GM13977 (cell line): Measurements from ENCODE around the gene FOXA2.

Source experiments
- DNase-seq: peaks from one replicate; pipeline ENCODE4 v3.0.0; 2012; ENCODE audit warnings: low spot score
- in situ Hi-C: fragments of 300-500 bp; cut with MboI; formaldehyde crosslinking; loops from one replicate; pipeline ENCODE4 v1.12.0; 2022; ENCODE audit warnings: low sequenced_read_pairs, low pct_unique_long_range_greater_than_20kb, mixed read lengths, inconsistent platforms; ENCODE audit not compliant: unreplicated experiment
- TF ChIP-seq, protein P1 (sequence below): IDR thresholded peaks from 2 replicates; pipeline ENCODE4 v1.5.1; 2012; ENCODE audit warnings: mild to moderate bottlenecking, control low read depth; ENCODE audit not compliant: insufficient read depth; ENCODE audit errors: extremely low read depth, missing control alignments

The FOXA2 gene

DNA sequence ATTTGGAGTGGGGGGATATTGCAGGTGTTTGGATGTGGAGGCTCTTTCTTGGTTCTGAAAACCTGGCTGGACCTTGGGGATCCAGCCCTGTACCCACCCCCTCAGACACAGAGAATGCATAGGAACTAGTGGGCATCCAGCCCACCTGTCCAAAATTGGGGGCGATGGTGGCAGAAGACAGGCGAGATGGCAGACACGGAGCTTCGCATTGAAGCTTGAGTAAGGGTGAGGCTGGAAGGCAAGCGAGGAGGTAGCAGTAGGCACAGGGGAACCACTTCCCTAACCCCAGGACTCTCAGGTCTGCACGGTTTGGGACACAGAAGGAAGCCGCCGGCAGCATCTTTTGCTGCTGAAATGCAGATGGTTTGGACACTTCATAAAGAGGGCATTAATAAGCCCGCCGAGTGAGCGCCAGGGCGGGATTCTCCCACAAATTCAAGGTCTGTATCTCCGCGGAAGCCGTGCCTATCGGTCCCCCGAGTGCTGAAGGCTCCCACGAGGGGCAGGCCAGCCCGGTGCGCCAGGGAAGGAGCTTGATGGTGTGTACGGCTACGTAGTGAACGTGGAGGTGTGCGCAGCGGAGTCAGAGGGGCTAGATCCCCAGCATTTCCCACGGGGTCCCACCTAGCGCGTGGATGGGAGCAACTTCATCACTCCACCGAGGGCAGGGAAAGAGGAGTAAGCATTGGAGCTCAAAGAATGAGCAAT, 1.6 kb upstream of the FOXA2 start:
- in situ Hi-C loops: loop anchor here (25.0 kb wide), 2 partner anchors 249 to 874 kb away; partner anchors contain the start of gene PAX1
- TF ChIP-seq, protein P1, sequence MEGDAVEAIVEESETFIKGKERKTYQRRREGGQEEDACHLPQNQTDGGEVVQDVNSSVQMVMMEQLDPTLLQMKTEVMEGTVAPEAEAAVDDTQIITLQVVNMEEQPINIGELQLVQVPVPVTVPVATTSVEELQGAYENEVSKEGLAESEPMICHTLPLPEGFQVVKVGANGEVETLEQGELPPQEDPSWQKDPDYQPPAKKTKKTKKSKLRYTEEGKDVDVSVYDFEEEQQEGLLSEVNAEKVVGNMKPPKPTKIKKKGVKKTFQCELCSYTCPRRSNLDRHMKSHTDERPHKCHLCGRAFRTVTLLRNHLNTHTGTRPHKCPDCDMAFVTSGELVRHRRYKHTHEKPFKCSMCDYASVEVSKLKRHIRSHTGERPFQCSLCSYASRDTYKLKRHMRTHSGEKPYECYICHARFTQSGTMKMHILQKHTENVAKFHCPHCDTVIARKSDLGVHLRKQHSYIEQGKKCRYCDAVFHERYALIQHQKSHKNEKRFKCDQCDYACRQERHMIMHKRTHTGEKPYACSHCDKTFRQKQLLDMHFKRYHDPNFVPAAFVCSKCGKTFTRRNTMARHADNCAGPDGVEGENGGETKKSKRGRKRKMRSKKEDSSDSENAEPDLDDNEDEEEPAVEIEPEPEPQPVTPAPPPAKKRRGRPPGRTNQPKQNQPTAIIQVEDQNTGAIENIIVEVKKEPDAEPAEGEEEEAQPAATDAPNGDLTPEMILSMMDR: no peak
- DNase-seq: no peak

DNA sequence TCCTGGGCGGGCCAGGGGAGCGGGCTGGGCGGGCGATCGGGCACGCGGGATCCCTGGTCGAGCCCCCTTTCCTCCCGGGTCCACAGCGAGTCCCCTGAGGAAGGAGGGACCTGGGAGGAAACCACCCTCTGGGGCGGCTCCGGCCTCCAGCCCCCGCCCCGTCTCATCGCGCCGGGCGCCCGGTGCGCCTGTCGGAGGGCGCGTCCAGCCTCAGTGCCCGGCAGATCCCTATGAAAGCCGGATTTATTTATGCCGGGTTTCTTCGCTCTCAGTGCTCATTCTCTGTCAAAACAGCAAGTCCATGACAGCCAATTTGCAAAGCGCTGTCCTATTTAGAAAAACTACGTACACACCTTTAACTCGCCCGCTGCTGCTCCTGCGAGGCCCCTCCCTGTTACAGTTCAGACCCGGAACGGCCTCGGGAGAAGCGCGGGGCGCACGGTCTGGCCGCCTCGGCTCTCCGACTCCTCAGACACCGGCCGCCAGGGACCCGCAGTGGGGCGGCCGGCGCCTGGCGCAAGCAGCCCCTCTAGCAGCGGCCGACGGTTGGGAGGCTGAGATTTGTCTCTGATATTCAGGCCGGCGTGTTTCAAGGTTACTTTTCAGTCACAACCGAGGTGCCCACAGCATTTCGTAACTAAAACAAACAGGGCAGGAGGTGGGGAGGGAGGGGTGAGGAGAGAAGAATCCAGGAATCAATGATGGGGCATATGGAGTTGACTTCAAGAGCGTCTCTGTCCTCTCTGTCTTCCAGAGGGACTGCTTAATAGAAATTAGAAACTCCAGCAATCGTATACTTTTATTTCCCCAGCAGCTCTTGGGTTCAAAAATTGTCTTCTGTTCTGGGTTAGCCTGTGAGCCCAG, 782 bp upstream of the FOXA2 start:
- in situ Hi-C loops: loop anchor here (25.0 kb wide), 2 partner anchors 248 to 873 kb away; partner anchors contain the start of gene PAX1
- no peak for DNase-seq
- TF ChIP-seq, protein P1: no peak

DNA sequence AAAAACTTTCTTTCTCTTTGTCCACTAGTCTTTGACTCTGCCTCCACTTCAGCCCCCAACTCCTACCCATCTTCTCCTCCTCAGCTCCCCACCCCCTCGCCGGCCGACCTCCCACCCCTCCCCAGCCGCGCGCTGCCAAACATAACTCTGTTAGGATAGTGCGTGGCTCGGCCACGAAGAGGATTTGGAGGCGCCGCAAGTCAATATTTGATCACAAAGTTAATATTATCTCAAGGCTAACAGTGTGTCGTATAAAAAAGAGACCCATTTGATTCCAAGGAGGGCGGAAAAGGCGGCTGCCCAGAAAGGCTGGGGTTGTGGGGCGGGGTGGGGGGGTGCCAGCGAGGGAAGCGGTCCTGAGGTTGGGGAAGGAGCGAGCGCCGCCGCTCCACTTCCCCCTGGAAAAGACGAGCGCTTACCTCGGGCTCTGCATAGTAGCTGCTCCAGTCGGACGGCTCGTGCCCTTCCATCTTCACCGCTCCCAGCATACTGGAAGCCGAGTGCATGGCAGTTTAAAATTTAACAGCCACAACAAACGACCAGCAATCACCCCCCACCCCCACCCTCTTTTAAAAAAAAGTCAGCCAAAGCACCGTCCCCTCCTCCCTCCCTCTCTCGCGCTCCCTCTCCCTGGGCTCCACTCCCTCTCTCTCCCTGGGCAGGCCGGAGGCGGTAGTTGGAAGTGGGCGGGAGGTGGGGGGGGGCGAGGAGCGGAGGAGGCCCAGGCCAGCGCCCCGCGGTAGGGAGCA, 425 bp downstream of the FOXA2 start:
- DNase-seq: no peak
- TF ChIP-seq, protein P1: no peak
- in situ Hi-C loops: loop anchor here (25.0 kb wide), 2 partner anchors 247 to 872 kb away; partner anchors contain the start of gene PAX1

DNA sequence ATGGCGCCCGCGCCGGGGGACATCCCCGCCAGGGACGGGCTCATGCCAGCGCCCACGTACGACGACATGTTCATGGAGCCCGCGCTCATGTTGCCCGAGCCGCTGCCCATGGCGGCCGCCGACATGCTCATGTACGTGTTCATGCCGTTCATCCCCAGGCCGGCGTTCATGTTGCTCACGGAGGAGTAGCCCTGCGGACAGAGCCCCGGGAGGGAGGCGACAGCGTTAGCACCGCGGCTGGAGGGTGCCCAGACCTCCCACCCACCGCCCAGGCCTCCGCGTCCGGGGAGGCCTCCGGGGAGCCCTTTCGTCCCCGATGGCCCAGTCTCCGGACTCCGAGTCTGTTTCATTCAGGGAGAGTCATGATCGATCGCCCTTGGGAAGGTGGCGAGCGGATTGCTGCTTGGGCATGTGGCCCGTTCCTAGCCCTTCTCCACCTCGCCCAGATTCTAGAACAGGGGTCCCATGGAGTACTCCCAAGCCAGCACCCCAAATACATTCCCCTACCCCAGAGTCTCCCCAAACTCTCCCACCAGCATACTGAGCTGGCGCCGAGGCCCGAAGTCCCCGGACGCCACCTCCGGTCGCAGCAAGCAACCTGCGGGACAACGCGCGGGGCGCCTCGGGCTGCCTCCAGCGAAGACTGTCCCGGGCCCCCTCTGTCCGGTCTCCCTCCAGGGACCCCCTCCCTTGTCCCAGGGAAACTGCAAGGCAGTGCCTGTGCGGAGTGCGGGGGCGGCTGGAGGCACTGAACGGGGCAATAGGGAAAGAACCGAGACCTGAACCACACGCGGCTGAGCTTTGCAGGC, 1.2 kb downstream of the FOXA2 start:
- DNase-seq: no peak
- TF ChIP-seq, protein P1: no peak
- in situ Hi-C loops: loop anchor here (25.0 kb wide), 2 partner anchors 246 to 871 kb away; partner anchors contain the start of gene PAX1

DNA sequence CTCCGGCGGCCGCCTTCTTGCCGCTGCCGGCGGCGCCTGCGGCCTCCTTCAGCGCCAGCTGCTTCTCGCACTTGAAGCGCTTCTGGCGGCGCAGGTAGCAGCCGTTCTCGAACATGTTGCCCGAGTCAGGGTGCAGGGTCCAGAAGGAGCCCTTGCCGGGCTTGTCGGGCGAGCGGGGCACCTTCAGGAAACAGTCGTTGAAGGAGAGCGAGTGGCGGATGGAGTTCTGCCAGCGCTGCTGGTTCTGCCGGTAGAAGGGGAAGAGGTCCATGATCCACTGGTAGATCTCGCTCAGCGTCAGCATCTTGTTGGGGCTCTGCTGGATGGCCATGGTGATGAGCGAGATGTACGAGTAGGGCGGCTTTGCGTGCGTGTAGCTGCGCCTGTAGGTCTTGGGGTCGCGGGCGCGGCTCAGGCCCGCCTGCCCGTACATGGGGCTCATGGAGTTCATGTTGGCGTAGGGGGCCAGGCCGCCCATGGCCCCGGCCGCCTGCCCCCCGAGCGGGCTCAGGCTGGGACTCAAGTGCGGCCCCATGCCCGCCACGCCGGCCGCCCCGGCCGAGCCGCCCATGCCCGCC, 1.9 kb downstream of the FOXA2 start:
- TF ChIP-seq, protein P1: no peak
- in situ Hi-C loops: loop anchor here (25.0 kb wide), 2 partner anchors 245 to 870 kb away; partner anchors contain the start of gene PAX1

More for the DNA sequence above, 1.9 kb downstream of the FOXA2 start:
- DNase-seq: no peak
